Progenitor cell of endocrine pancreas (in vitro differentiated cells): ENCODE data around the gene PCGF3. TPM values are rescaled to one million over a fixed set of nuclear protein-coding genes. Genes with fewer than 3 reads are reported as not detected.

ENCODE experiments used
- DNase-seq: peaks from one replicate; pipeline ENCODE4 v3.0.0; 2021; ENCODE audit warnings: low spot score; ENCODE audit not compliant: unreplicated experiment
- H3K27ac Mint-ChIP-seq: 2 replicates; pipeline ENCODE4 v1.8.0; 2021; ENCODE audit warnings: mild to moderate bottlenecking, moderate library complexity, mixed read lengths
- H3K27me3 Mint-ChIP-seq: 2 replicates; pipeline ENCODE4 v1.8.0; 2021; ENCODE audit warnings: mixed read lengths
- H3K36me3 Mint-ChIP-seq: 2 replicates; pipeline ENCODE4 v1.8.0; 2022; ENCODE audit warnings: mixed read lengths; ENCODE audit not compliant: insufficient read depth
- H3K4me1 Mint-ChIP-seq: 2 replicates; pipeline ENCODE4 v1.8.0; 2021; ENCODE audit warnings: low read depth, mixed read lengths
- H3K4me3 Mint-ChIP-seq: 2 replicates; pipeline ENCODE4 v1.8.0; 2021; ENCODE audit warnings: low read depth, mild to moderate bottlenecking, moderate library complexity, mixed read lengths
- H3K9me3 Mint-ChIP-seq: 2 replicates; pipeline ENCODE4 v1.8.0; 2021; ENCODE audit warnings: low read depth, mixed read lengths
- total RNA-seq: library from RNA; stranded (reverse); gene quantifications from 2 replicates; pipeline ENCODE4 v1.2.1, GENCODE V29; 2021
- TF ChIP-seq, protein P1 (sequence below): fragments of 200-600 bp; sonication (generic); IDR thresholded peaks from one replicate; pipeline ENCODE4 v1.5.0; 2021; ENCODE audit warnings: antibody characterized with exemption, mild to moderate bottlenecking; ENCODE audit not compliant: unreplicated experiment

The PCGF3 gene
- total RNA-seq, 1 donor from 2014 or later, result 79.8 TPM

- TF ChIP-seq, protein P1, sequence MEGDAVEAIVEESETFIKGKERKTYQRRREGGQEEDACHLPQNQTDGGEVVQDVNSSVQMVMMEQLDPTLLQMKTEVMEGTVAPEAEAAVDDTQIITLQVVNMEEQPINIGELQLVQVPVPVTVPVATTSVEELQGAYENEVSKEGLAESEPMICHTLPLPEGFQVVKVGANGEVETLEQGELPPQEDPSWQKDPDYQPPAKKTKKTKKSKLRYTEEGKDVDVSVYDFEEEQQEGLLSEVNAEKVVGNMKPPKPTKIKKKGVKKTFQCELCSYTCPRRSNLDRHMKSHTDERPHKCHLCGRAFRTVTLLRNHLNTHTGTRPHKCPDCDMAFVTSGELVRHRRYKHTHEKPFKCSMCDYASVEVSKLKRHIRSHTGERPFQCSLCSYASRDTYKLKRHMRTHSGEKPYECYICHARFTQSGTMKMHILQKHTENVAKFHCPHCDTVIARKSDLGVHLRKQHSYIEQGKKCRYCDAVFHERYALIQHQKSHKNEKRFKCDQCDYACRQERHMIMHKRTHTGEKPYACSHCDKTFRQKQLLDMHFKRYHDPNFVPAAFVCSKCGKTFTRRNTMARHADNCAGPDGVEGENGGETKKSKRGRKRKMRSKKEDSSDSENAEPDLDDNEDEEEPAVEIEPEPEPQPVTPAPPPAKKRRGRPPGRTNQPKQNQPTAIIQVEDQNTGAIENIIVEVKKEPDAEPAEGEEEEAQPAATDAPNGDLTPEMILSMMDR, result no peak
- Mint-ChIP-seq H3K27me3 (peaks cover 10% of the 10 kb centered on the region), H3K27ac (no peak overlapping the region), H3K9me3 (no peaks in the 10 kb centered on the region), H3K4me1 (peaks cover 16% of the 10 kb centered on the region), H3K36me3 (peaks cover 20% of the 10 kb centered on the region), H3K4me3 (peak overlapping the region; percentile 66)
- no peak for DNase-seq
Measured at GRCh38 chr4:706834-707598, 1.4 kb downstream of the PCGF3 start.

- H3K4me3 Mint-ChIP-seq, result peak overlapping the region; percentile 52
- H3K27ac Mint-ChIP-seq, result no peak overlapping the region
Measured at GRCh38 chr4:707929-708630, 2.4 kb downstream of the PCGF3 start.

DNA sequence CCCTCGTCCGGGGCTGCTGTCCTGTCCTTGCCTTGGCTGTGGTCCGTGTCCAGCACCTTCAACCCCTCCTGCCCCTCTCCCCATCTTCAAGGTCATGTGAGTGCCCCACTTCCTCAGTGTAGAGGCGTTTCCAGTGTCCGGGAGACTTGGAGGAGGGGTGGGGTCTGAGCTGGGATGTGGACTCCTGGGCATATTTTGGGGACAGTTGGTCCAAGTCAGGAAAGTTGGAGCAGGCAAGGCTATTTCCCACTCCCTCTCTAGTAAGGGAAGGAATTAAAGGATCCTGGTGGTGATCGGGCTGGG is 3.0 kb downstream of the PCGF3 start:
- peak overlapping the region; percentile 50 for H3K4me3 Mint-ChIP-seq
- peaks cover 22% of the 10 kb centered on the region for H3K36me3 Mint-ChIP-seq
- H3K27me3 Mint-ChIP-seq, result no peaks in the 10 kb centered on the region
- H3K9me3 Mint-ChIP-seq, result no peaks in the 10 kb centered on the region
- peaks cover 16% of the 10 kb centered on the region for H3K4me1 Mint-ChIP-seq
- DNase-seq, result no peak
- TF ChIP-seq, protein P1, result no peak
- H3K27ac Mint-ChIP-seq, result peak overlapping the region; percentile 64

More at GRCh38 chr4:707929-708630, 2.4 kb downstream of the PCGF3 start:
- no peak for DNase-seq
- Mint-ChIP-seq H3K9me3 (no peaks in the 10 kb centered on the region), H3K27me3 (no peaks in the 10 kb centered on the region), H3K36me3 (peaks cover 22% of the 10 kb centered on the region), H3K4me1 (peaks cover 16% of the 10 kb centered on the region)
- TF ChIP-seq, protein P1, result no peak

DNA sequence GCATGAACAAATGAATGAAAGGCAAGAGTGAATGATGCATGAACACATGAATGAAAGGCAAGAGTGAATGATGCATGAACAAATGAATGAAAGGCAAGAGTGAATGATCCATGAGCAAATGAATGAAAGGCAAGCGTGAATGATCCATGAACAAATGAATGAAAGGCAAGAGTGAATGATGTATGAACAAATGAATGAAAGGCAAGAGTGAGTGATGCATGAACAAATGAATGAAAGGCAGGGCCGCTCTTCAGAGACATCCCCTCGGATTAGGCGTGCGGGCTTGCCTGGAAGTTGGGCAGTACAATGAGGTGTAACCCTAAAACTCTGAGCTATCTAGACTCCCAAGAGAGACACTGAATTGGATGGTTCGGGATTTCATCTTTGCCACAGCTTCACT is 3.7 kb downstream of the PCGF3 start:
- Mint-ChIP-seq H3K4me3 (peak overlapping the region; percentile 41), H3K27ac (no peak overlapping the region), H3K27me3 (no peaks in the 10 kb centered on the region), H3K9me3 (no peaks in the 10 kb centered on the region), H3K36me3 (peaks cover 22% of the 10 kb centered on the region), H3K4me1 (peaks cover 16% of the 10 kb centered on the region)
- no peak for DNase-seq
- TF ChIP-seq, protein P1, result no peak

GRCh38 chr4:710116-710515 is 4.5 kb downstream of the PCGF3 start:
- Mint-ChIP-seq H3K4me3 (no peak overlapping the region), H3K36me3 (peaks cover 24% of the 10 kb centered on the region), H3K27ac (peak overlapping the region; percentile 81), H3K9me3 (no peaks in the 10 kb centered on the region), H3K27me3 (no peaks in the 10 kb centered on the region), H3K4me1 (peaks cover 16% of the 10 kb centered on the region)
- TF ChIP-seq, protein P1, result no peak
- no peak for DNase-seq
